ENCODE data around the gene PTPRU. TPM values are rescaled to one million over a fixed set of nuclear protein-coding genes. Genes with fewer than 3 reads are reported as not detected.

PTPRU gene
- total RNA-seq, 1 donor from 2014 or later: 27.1 TPM

DNA sequence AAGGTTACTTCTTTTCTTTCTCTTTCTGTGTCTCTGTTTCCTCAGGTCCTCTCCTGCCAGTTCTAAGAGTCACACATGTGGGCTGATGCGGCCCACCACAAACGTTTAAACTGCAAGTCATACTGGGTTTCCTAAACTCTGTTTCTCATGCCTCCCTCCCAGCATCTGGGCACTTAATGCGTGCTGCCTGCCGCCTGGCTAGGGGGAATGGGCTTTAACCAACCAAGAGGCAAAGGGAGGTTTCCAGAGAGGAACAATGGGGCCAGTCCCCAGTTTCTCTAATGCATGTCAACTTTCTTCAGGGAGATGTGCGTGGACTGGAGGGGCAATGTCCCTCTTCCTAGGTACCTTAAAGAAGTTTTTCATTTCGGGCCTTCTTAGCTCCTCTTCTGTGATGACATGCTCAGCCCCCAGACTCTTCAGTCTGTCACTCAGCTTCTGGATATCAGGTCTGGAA, 34.7 kb upstream of the PTPRU start:
- Histone ChIP-seq H3K4me1 (ENCODE audit: control insufficient read depth in 3 of 3, insufficient read depth in 3 of 3, low read length in 3 of 3) (peaks cover 8 to 9% (median 8%) of the 10 kb centered on the region in 3 donors), H3K9ac (ENCODE audit: low read depth in 1 of 3, low read length in 3 of 3) (no peak overlapping the region), H3K27me3 (ENCODE audit: control insufficient read depth in 3 of 3, insufficient read depth in 3 of 3, low read length in 3 of 3) (no peaks in the 10 kb centered on the region), H3K4me3 (ENCODE audit: low read length in 3 of 3) (no peak overlapping the region), H3K36me3 (ENCODE audit: control insufficient read depth in 3 of 3, insufficient read depth in 3 of 3, low read length in 3 of 3) (peaks cover 42 to 58% (median 53%) of the 10 kb centered on the region in 3 donors), H3K9me3 (ENCODE audit: control insufficient read depth in 3 of 3, low read length in 3 of 3) (no peaks in the 10 kb centered on the region), H3K27ac (ENCODE audit: low read depth, low read length) (no peak overlapping the region)

DNA sequence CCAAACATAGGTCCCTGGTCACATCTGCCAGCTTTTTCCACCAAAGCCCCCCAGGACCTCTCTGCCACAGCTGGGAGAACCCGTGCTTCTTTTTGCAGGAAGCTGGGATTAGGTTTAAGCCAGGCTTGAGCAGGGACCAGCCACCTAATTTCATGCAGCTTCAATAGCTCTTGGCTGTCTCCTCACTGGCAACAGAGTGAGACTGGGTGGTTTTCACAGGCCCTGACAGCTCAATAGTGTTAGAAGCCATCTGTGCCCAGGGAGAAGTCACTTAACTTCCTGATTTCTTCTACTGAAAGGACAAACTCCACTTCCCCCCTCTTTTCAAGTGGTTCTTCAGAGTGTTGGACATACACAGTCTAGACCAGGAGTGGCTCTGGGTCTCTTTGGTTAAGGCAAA, 34.3 kb upstream of the PTPRU start:
- peak overlapping the region; percentile 80 for H3K27ac ChIP-seq (ENCODE audit: low read depth, low read length)
- H3K27me3 ChIP-seq (ENCODE audit: control insufficient read depth in 3 of 3, insufficient read depth in 3 of 3, low read length in 3 of 3): no peaks in the 10 kb centered on the region
- no peaks in the 10 kb centered on the region for H3K9me3 ChIP-seq (ENCODE audit: control insufficient read depth in 3 of 3, low read length in 3 of 3)
- H3K36me3 ChIP-seq (ENCODE audit: control insufficient read depth in 3 of 3, insufficient read depth in 3 of 3, low read length in 3 of 3): peaks cover 43 to 60% (median 56%) of the 10 kb centered on the region in 3 donors
- H3K4me1 ChIP-seq (ENCODE audit: control insufficient read depth in 3 of 3, insufficient read depth in 3 of 3, low read length in 3 of 3): peaks cover 8 to 9% (median 8%) of the 10 kb centered on the region in 3 donors
- peak overlapping the region in 2 of 3 donors; percentile 25 to 54 for H3K9ac ChIP-seq (ENCODE audit: low read depth in 1 of 3, low read length in 3 of 3)
- no peak overlapping the region for H3K4me3 ChIP-seq (ENCODE audit: low read length in 3 of 3)

DNA sequence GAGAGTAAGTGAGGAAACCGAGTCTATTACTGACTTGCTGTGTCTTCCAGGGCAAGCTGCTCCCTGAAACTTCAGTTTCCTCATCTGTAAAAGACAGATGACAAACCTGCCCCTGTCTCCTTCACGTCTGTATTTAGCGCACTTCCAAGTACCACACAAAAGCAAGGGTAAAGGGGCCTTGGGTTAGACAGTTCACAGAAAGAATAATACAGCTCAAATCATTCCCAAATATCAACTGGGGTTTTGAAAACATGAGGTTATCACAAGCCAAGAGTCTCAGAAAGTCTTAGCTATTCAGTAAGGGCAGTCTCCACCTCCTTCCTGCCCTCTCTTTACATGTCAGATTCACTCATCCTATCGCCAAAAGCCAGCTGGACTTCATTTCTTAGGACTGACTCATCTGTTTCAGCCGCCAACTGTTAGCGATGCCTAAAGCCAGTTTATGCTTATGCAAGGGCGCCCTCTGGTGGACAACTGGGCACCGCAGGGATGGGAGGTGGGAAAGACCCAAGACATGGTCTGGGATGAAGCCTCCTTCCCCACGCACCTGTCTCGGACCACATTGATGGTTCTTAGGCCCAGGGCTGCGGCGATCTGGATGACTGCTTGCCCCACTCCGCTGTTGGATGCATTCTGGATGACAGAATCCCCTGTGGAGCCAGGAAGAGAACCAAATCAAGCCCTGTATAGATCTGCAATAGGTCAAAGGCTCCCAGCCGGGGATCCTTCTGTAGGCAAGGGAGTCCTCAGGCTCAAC, 33.6 kb upstream of the PTPRU start:
- Histone ChIP-seq H3K36me3 (ENCODE audit: control insufficient read depth in 3 of 3, insufficient read depth in 3 of 3, low read length in 3 of 3) (peaks cover 41 to 54% (median 51%) of the 10 kb centered on the region in 3 donors), H3K9ac (ENCODE audit: low read depth in 1 of 3, low read length in 3 of 3) (peak overlapping the region; percentile 25 to 54 (median 40)), H3K27ac (ENCODE audit: low read depth, low read length) (peak overlapping the region; percentile 80), H3K4me1 (ENCODE audit: control insufficient read depth in 3 of 3, insufficient read depth in 3 of 3, low read length in 3 of 3) (peaks cover 8 to 9% (median 8%) of the 10 kb centered on the region in 3 donors), H3K4me3 (ENCODE audit: low read length in 3 of 3) (no peak overlapping the region), H3K27me3 (ENCODE audit: control insufficient read depth in 3 of 3, insufficient read depth in 3 of 3, low read length in 3 of 3) (no peaks in the 10 kb centered on the region), H3K9me3 (ENCODE audit: control insufficient read depth in 3 of 3, low read length in 3 of 3) (no peaks in the 10 kb centered on the region)

DNA sequence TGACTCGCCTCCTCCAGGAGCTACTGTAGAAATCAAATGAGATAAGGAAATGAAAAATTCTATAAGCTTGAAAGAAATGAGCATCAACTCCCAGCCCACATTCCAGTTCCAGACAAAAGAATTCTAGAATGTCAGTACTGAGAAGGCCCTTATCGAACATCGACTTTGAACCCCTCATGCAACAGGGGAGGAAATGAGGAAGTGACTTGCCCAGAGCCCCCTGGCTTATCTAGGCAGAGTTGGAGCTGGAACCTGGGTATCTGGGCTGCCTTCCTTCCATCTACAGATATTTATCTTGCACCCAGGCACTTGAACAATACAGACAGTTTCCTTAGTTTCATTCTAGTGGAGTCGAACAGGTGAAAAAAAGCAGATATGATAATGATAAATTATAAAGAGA, 27.9 kb upstream of the PTPRU start:
- Histone ChIP-seq H3K9ac (ENCODE audit: low read depth in 1 of 3, low read length in 3 of 3) (no peak overlapping the region), H3K4me3 (ENCODE audit: low read length in 3 of 3) (no peak overlapping the region), H3K27me3 (ENCODE audit: control insufficient read depth in 3 of 3, insufficient read depth in 3 of 3, low read length in 3 of 3) (no peaks in the 10 kb centered on the region), H3K36me3 (ENCODE audit: control insufficient read depth in 3 of 3, insufficient read depth in 3 of 3, low read length in 3 of 3) (peaks cover 26 to 54% (median 52%) of the 10 kb centered on the region in 3 donors), H3K27ac (ENCODE audit: low read depth, low read length) (no peak overlapping the region), H3K9me3 (ENCODE audit: control insufficient read depth in 3 of 3, low read length in 3 of 3) (no peaks in the 10 kb centered on the region), H3K4me1 (ENCODE audit: control insufficient read depth in 3 of 3, insufficient read depth in 3 of 3, low read length in 3 of 3) (no peaks in the 10 kb centered on the region)

DNA sequence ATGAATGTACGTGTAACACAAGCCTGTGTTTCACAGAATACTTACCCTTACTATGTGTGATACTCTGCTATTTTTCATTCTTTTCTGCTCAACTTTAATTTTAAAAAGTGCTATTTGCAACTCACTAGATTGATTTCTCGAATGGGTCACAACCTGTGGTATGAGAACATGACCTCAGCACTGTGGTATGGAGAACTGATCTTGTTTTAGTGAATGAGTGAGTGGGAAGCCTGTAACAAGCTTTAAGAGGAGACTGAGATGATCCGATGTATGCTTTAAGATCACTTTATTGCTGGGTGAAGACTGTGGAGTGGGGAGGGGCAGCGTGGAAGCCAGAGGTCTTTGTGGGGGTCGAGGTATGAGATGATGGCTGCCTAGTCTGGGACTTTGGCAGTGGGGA, 27.1 kb upstream of the PTPRU start:
- Histone ChIP-seq H3K9ac (ENCODE audit: low read depth in 1 of 3, low read length in 3 of 3) (no peak overlapping the region), H3K9me3 (ENCODE audit: control insufficient read depth in 3 of 3, low read length in 3 of 3) (no peaks in the 10 kb centered on the region), H3K4me3 (ENCODE audit: low read length in 3 of 3) (no peak overlapping the region), H3K36me3 (ENCODE audit: control insufficient read depth in 3 of 3, insufficient read depth in 3 of 3, low read length in 3 of 3) (peaks cover 28 to 54% (median 49%) of the 10 kb centered on the region in 3 donors), H3K4me1 (ENCODE audit: control insufficient read depth in 3 of 3, insufficient read depth in 3 of 3, low read length in 3 of 3) (no peaks in the 10 kb centered on the region), H3K27me3 (ENCODE audit: control insufficient read depth in 3 of 3, insufficient read depth in 3 of 3, low read length in 3 of 3) (no peaks in the 10 kb centered on the region), H3K27ac (ENCODE audit: low read depth, low read length) (no peak overlapping the region)

DNA sequence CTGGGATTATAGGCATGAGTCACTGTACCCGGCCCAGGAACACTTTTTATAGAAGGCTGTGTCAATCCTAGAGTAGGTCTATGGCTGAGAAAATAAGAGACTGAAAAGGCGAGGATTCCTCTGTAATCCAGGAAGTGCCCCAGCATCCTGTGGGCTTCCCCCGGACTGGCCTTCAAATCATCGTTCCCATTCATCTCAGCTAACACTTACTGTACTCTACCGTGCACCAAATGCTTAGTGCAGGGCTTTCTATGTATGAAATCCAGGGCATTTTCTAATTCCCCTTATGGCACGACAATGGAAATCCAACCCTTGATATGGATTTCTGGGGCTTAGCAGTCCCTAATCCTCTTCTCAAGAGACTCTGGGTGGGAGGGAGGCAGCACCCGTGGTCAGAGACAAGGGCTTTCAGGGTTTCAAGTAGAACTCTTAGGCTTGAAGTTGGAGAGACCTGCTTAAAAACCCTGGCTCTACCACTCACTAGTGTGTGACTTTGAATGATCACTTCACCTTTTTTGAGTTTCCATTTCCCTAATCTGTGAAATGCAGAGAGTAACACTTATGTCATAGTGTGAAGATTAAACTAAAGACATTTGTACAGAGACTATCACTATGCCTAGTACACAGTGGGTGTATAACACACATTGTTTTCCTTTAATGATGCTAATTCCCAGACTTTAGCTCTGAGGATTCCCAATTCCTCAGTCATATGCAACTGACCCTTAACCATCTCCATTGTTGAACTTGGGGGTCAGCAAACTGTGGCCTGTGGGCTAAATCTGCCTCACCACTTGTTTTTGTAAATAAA, 25.8 kb upstream of the PTPRU start:
- H3K4me3 ChIP-seq (ENCODE audit: low read length in 3 of 3): no peak overlapping the region
- no peak overlapping the region for H3K9ac ChIP-seq (ENCODE audit: low read depth in 1 of 3, low read length in 3 of 3)
- H3K27ac ChIP-seq (ENCODE audit: low read depth, low read length): no peak overlapping the region
- no peaks in the 10 kb centered on the region for H3K4me1 ChIP-seq (ENCODE audit: control insufficient read depth in 3 of 3, insufficient read depth in 3 of 3, low read length in 3 of 3)
- H3K9me3 ChIP-seq (ENCODE audit: control insufficient read depth in 3 of 3, low read length in 3 of 3): no peaks in the 10 kb centered on the region
- no peaks in the 10 kb centered on the region for H3K27me3 ChIP-seq (ENCODE audit: control insufficient read depth in 3 of 3, insufficient read depth in 3 of 3, low read length in 3 of 3)
- peaks cover 32 to 59% (median 50%) of the 10 kb centered on the region in 3 donors for H3K36me3 ChIP-seq (ENCODE audit: control insufficient read depth in 3 of 3, insufficient read depth in 3 of 3, low read length in 3 of 3)

DNA sequence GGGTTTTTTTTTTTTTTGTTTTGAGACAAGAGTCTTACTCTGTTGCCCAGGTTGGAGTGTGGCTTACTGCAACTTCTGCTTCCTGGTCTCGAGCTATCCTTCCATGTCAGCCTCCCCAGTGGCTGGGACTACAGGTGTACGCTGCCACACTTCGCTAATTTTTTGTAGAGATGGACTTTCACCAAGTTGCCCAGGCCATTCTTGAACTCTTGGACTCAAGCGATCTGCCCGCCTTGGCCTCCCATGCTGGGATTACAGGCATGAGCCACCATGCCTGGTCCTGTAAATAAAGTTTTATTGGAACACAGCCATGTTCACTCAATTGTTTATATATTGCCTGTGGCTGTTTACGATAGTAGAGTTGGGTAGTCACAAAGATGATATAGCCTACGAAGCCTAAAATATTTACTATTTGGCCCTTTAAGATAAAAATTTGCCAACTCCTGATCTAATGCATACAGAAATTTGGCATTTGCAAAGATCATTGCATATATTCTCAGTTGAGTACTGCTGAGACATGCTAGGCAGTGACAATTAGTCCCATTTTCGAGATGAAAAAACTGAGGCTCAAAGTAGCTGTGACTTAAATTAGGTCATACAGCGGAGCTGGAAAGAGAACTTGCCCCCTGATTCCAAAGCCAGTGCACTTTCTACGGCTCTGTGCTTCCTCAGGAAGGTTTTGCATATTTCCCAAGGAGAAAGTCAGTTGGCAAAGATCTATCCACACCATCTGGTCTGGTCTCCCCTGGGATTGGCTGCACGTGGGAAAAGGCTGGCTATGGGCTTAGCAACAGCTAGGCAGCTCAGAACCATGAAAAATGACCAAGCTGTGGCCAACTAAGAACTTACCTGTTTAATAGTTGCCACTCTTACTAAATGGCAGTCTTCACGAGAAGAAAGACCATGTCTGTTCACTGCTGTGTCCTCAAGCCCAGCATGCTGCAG, 25.0 kb upstream of the PTPRU start:
- Histone ChIP-seq H3K4me3 (ENCODE audit: low read length in 3 of 3) (no peak overlapping the region), H3K27ac (ENCODE audit: low read depth, low read length) (no peak overlapping the region), H3K9ac (ENCODE audit: low read depth in 1 of 3, low read length in 3 of 3) (no peak overlapping the region), H3K9me3 (ENCODE audit: control insufficient read depth in 3 of 3, low read length in 3 of 3) (no peaks in the 10 kb centered on the region), H3K4me1 (ENCODE audit: control insufficient read depth in 3 of 3, insufficient read depth in 3 of 3, low read length in 3 of 3) (no peaks in the 10 kb centered on the region), H3K27me3 (ENCODE audit: control insufficient read depth in 3 of 3, insufficient read depth in 3 of 3, low read length in 3 of 3) (no peaks in the 10 kb centered on the region), H3K36me3 (ENCODE audit: control insufficient read depth in 3 of 3, insufficient read depth in 3 of 3, low read length in 3 of 3) (peaks cover 36 to 56% (median 49%) of the 10 kb centered on the region in 3 donors)

DNA sequence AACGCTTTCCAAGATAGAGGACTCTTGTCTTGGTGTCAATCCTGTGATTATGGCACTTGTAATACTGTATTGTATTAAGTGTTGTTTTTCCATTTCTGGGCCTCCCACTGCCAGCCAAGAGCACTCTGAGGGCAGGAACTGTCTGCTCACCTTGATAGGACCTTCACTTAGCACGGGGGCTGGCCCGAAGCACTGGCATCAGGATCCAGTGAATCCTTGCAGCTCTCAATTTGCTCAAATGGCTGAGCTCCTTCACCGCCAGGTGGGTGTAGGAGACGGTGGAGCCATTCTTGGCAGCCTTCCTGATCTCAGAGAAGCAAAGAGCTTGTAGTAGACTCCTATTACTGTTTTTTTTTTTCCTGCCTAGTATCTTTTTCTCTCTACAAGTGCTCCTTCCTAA, 23.3 kb upstream of the PTPRU start:
- peaks cover 32 to 54% (median 46%) of the 10 kb centered on the region in 3 donors for H3K36me3 ChIP-seq (ENCODE audit: control insufficient read depth in 3 of 3, insufficient read depth in 3 of 3, low read length in 3 of 3)
- no peaks in the 10 kb centered on the region for H3K4me1 ChIP-seq (ENCODE audit: control insufficient read depth in 3 of 3, insufficient read depth in 3 of 3, low read length in 3 of 3)
- no peak overlapping the region for H3K27ac ChIP-seq (ENCODE audit: low read depth, low read length)
- H3K4me3 ChIP-seq (ENCODE audit: low read length in 3 of 3): no peak overlapping the region
- H3K9me3 ChIP-seq (ENCODE audit: control insufficient read depth in 3 of 3, low read length in 3 of 3): no peaks in the 10 kb centered on the region
- H3K9ac ChIP-seq (ENCODE audit: low read depth in 1 of 3, low read length in 3 of 3): no peak overlapping the region
- H3K27me3 ChIP-seq (ENCODE audit: control insufficient read depth in 3 of 3, insufficient read depth in 3 of 3, low read length in 3 of 3): no peaks in the 10 kb centered on the region

DNA sequence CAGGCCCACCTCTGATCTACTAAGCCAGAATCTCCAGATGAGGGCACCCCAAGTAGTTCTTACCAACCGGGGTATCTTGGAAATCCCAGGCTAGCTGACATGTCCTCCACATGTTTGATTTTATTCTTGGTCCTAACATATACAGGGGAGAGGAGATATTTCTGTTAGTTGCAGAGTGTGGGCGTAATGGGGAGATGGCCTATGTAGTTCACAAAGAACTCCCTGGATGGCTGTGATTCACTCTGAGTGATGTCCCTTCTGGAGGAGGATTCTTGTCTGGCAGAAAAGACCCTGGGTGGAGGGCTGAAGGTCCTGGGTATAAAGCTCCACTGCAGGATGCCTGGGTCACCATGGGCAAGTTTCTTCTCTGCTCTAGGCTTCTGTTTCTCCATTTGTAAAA, 18.7 kb upstream of the PTPRU start:
- Histone ChIP-seq H3K9ac (ENCODE audit: low read depth in 1 of 3, low read length in 3 of 3) (no peak overlapping the region), H3K4me3 (ENCODE audit: low read length in 3 of 3) (no peak overlapping the region), H3K9me3 (ENCODE audit: control insufficient read depth in 3 of 3, low read length in 3 of 3) (no peaks in the 10 kb centered on the region), H3K4me1 (ENCODE audit: control insufficient read depth in 3 of 3, insufficient read depth in 3 of 3, low read length in 3 of 3) (no peaks in the 10 kb centered on the region), H3K27me3 (ENCODE audit: control insufficient read depth in 3 of 3, insufficient read depth in 3 of 3, low read length in 3 of 3) (no peaks in the 10 kb centered on the region), H3K36me3 (ENCODE audit: control insufficient read depth in 3 of 3, insufficient read depth in 3 of 3, low read length in 3 of 3) (peaks cover 25 to 45% (median 43%) of the 10 kb centered on the region in 3 donors), H3K27ac (ENCODE audit: low read depth, low read length) (no peak overlapping the region)
